Activated CD4-positive, alpha-beta memory T cell treated with anti-CD3 and anti-CD28 coated beads, Interleukin-2, amount 10 ng/mL, durations not matched to agents 7 days and 5 days (primary cell): ENCODE measurements around the gene PNMA8B. TPM values are rescaled to one million over a fixed set of nuclear protein-coding genes. Genes with fewer than 3 reads are reported as not detected.

Experiments used
- CTCF ChIA-PET: fragments of 350-600 bp; sonication (Branson Sonifier 250); formaldehyde crosslinking; loops from one replicate; lab custom pipeline; 2021; ENCODE audit warnings: antibody characterized with exemption, inconsistent platforms; lab: Charles Lee
- POLR2A ChIA-PET: fragments of 350-600 bp; sonication (Branson Sonifier 250); formaldehyde crosslinking; loops from one replicate; lab custom pipeline; 2021; ENCODE audit warnings: antibody characterized with exemption; lab: Charles Lee
- DNase-seq: peaks from one replicate; pipeline ENCODE4 v3.0.0-alpha.2; 2020
- H3K27ac Mint-ChIP-seq: one replicate; pipeline ENCODE4 v1.8.0; 2021; ENCODE audit warnings: mild to moderate bottlenecking, mixed read lengths
- H3K27me3 Mint-ChIP-seq: one replicate; pipeline ENCODE4 v1.8.0; 2021; ENCODE audit warnings: mixed read lengths
- H3K36me3 Mint-ChIP-seq: one replicate; pipeline ENCODE4 v1.8.0; 2021; ENCODE audit warnings: low read depth, mixed read lengths
- H3K4me1 Mint-ChIP-seq: one replicate; pipeline ENCODE4 v1.8.0; 2021; ENCODE audit warnings: mixed read lengths
- H3K4me3 Mint-ChIP-seq: one replicate; pipeline ENCODE4 v1.8.0; 2021; ENCODE audit warnings: mild to moderate bottlenecking, mixed read lengths
- H3K9me3 Mint-ChIP-seq: one replicate; pipeline ENCODE4 v1.8.0; 2021; ENCODE audit warnings: mixed read lengths
- total RNA-seq, 2 experiments: library from RNA; stranded (reverse); gene quantifications; one replicate each; pipeline ENCODE4 v1.2.3, GENCODE V29; 2021

Gene PNMA8B
- total RNA-seq, 2 experiments from 2014 or later, result 0.05 TPM

DNA sequence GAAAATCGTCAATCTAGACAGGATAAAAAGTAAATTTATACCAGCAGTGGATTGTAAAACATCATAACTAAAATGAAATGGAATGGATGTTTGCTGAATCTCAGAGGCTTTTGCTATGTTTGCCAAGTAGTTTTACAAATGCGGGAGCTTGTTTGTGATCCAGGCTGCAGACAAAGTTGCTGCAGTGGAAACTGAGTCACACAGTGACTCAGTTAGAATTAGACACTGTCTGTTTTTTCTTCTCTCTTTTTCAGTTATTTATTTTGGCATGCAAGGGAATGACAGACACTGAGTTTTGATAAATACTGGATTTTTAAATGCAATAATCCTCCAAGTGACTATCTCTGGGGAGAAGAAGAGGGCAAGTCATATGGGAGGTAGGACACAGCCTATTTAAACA, 19.7 kb downstream of the PNMA8B start:
- H3K4me1 Mint-ChIP-seq, result peaks cover 1% of the 10 kb centered on the region
- ChIA-PET CTCF (no interaction called here), POLR2A (no interaction called here)
- H3K4me3 Mint-ChIP-seq, result no peak overlapping the region
- H3K9me3 Mint-ChIP-seq, result no peaks in the 10 kb centered on the region
- H3K27me3 Mint-ChIP-seq, result peaks cover 41% of the 10 kb centered on the region
- DNase-seq, result no peak
- H3K27ac Mint-ChIP-seq, result no peak overlapping the region
- H3K36me3 Mint-ChIP-seq, result no peaks in the 10 kb centered on the region

DNA sequence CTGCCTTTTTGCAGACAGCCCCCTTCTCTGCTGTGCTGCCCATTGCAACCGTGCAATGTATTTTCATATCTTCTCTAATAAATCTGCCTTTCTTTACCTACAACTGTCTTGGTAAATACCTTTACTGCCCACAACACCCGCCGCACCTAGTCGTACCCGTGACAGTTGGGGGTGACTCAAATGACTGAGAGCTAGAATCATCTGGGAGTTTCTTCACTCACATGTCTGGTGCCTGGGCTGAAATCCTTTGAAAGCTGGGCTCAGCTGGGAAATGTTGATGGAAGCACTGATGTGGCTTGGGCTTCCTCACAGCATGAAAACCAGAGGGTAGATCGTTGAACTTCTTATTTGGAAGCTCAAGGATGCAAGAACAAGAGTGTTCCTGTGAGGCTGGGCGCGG, 21.5 kb downstream of the PNMA8B start:
- no peaks in the 10 kb centered on the region for H3K9me3 Mint-ChIP-seq
- peaks cover 1% of the 10 kb centered on the region for H3K4me1 Mint-ChIP-seq
- DNase-seq, result no peak
- no peak overlapping the region for H3K27ac Mint-ChIP-seq
- POLR2A ChIA-PET, result no interaction called here
- H3K4me3 Mint-ChIP-seq, result no peak overlapping the region
- H3K27me3 Mint-ChIP-seq, result peaks cover 52% of the 10 kb centered on the region
- CTCF ChIA-PET, result no interaction called here
- no peaks in the 10 kb centered on the region for H3K36me3 Mint-ChIP-seq

DNA sequence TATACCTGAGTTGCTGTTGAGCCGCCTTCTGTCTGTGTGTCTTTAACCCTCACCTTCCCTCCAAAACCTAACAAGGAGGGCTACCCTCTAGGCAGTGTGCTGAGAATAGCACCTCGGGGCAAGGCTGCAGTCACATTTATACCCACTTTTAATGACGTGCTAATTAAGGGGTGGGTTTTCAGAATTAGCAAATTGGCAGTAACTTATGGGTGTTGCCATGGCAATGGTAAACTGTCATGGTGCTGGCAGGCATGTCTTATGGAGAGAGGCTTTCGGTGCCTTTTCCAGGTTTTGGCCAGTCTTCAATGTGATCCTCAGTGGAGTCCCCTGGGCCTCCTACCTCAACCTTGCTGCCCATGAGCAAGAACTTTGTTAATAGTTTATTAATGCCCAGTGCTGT, 23.1 kb downstream of the PNMA8B start:
- peaks cover 53% of the 10 kb centered on the region for H3K27me3 Mint-ChIP-seq

DNA sequence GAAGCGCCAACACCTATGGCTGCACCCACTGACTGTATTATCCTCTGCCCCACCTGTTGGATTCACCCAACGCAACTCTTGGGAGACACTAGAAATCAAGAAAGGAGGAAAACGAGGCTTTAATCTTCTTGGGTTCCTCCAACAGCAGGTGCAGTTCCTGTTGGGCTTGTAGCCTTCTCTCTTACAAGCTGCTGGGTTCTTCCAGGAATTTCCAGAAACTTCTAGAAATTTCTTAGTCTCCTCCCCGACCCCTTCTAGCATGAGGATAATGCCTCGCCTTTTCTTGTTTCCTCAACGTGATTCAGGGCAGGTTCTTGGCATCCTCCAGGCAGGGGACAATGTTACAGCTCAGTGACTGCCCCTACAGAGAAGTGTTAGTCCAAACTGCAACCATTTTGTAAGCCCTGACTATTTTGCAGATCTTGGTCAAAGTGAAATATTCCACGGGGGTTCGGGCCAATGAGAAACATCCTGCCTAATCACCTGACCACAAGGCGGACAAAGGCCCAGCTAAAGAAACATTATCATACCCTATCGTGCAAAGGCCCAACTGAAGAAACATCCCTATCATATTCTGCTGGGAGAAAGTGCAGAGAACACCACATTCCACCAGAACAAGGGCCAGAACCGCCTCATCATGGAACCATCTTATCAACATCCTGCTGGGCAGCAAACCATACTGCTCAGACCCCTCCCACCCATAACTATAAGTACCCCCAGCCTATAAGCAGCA, 23.7 kb downstream of the PNMA8B start:
- peaks cover 3% of the 10 kb centered on the region for H3K4me1 Mint-ChIP-seq
- POLR2A ChIA-PET, result no interaction called here
- DNase-seq, result no peak
- H3K4me3 Mint-ChIP-seq, result no peak overlapping the region
- no peak overlapping the region for H3K27ac Mint-ChIP-seq
- H3K36me3 Mint-ChIP-seq, result no peaks in the 10 kb centered on the region
- peaks cover 57% of the 10 kb centered on the region for H3K27me3 Mint-ChIP-seq
- no peaks in the 10 kb centered on the region for H3K9me3 Mint-ChIP-seq
- CTCF ChIA-PET, result no interaction called here

More for the DNA sequence above, 23.1 kb downstream of the PNMA8B start:
- H3K4me1 Mint-ChIP-seq, result no peaks in the 10 kb centered on the region
- H3K27ac Mint-ChIP-seq, result no peak overlapping the region
- CTCF ChIA-PET, result no interaction called here
- no peaks in the 10 kb centered on the region for H3K36me3 Mint-ChIP-seq
- no peaks in the 10 kb centered on the region for H3K9me3 Mint-ChIP-seq
- DNase-seq, result no peak
- POLR2A ChIA-PET, result no interaction called here
- no peak overlapping the region for H3K4me3 Mint-ChIP-seq

DNA sequence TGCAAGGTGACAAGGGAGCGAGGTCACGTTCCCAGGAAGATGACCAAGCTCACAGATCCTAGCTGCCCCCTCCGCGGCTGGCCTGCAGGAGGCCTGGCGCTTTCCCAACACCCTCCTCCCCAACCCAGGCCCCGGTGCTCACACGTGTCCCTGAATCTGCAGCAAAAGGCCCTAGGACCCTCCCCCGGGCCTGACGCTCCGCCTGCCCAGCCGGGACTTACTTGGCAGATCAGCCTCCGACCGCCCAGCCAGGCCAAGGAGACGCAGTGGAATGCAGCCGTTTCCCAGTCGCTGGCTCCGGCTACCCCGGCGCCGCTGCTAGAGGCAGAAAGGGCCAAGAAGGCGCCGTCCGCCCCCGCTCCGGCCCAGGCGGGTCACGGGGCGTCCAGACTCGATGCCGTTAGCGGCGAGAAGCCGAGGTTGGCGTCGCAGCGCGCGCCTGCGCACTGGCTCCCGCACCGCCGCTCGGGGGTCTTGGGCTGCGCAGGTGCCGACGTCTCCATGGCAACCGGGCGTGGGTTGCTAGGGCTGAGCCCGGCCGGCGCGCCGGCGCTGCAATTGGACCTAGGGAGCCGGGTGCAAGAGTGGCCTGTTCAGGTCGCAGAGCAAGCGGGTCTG, 24.4 kb downstream of the PNMA8B start, which contains the start of gene PNMA8A:
TSS of gene PNMA8A (minus strand) at position 448 of the 618 bp plus-strand sequence. CDS start 528 bp downstream, outside the sequence.
- H3K4me3 Mint-ChIP-seq, result no peak within 1 kb of the TSS
- POLR2A ChIA-PET, result no interaction called here
- CTCF ChIA-PET, result no interaction called here
- H3K27ac Mint-ChIP-seq, result no peak within 1 kb of the TSS
- no peak for DNase-seq
- no peaks in the 10 kb centered on the region for H3K36me3 Mint-ChIP-seq
- H3K27me3 Mint-ChIP-seq, result peaks cover 64% of the 10 kb centered on the region
- peaks cover 10% of the 10 kb centered on the region for H3K4me1 Mint-ChIP-seq
- H3K9me3 Mint-ChIP-seq, result no peaks in the 10 kb centered on the region

DNA sequence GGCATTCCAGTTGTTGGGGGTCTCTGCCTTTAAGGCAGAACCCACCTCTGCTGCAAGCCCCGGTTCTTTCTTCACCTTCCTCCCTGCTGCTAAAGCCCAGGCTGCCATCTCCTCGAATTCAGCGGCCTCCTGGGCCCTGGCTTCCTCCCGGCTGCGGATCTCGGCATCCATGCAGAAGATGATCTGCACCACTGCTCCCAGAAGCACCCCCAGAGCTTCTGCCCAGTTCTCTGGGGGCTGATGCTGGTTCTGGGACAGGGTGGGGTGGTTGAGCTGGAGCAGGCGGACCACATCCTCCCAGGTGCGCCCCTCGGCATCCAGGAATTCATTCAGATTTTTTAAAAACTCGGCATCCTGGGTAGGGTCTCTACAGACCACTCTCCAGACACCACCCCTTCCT, 25.3 kb downstream of the PNMA8B start:
- no peak for DNase-seq
- peaks cover 65% of the 10 kb centered on the region for H3K27me3 Mint-ChIP-seq
- H3K27ac Mint-ChIP-seq, result no peak overlapping the region
- no peaks in the 10 kb centered on the region for H3K9me3 Mint-ChIP-seq
- no peak overlapping the region for H3K4me3 Mint-ChIP-seq
- CTCF ChIA-PET, result no interaction called here
- POLR2A ChIA-PET, result no interaction called here
- H3K36me3 Mint-ChIP-seq, result no peaks in the 10 kb centered on the region
- peaks cover 11% of the 10 kb centered on the region for H3K4me1 Mint-ChIP-seq

DNA sequence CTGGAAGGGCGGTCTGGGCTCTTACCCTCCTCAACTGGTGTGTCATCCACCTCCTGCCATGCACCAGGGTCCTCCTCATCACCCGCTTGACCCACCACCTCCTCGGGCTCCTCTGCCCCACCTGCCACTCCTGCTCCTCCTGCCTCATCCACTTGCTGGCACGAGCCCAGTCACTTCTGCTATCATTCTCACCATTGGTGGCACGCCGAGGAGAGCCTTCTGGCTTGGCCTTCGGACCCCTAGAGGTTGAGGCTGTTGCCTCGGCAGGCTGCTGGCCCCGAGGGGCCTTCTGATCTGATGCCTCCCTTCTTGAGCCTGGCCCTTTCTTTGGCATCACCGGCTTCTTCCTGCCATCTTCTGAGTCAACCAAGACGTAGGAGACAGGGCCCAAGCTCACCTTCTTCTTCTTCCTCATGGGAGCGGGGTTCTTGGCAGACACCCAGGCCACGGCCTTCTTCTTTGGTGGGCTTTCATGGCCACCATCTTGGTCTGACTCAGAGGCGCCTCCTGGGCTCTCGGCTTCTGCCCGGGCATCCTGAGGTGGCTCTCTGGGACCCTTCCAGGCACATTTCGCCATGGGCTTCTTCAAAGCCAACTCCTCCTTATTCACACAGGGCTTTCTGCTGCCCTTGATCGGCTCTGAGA, 26.0 kb downstream of the PNMA8B start:
- peaks cover 72% of the 10 kb centered on the region for H3K27me3 Mint-ChIP-seq
- no peaks in the 10 kb centered on the region for H3K9me3 Mint-ChIP-seq
- H3K27ac Mint-ChIP-seq, result no peak overlapping the region
- no peak overlapping the region for H3K4me3 Mint-ChIP-seq
- no peak for DNase-seq
- H3K36me3 Mint-ChIP-seq, result no peaks in the 10 kb centered on the region
- CTCF ChIA-PET, result no interaction called here
- peaks cover 11% of the 10 kb centered on the region for H3K4me1 Mint-ChIP-seq
- POLR2A ChIA-PET, result no interaction called here

DNA sequence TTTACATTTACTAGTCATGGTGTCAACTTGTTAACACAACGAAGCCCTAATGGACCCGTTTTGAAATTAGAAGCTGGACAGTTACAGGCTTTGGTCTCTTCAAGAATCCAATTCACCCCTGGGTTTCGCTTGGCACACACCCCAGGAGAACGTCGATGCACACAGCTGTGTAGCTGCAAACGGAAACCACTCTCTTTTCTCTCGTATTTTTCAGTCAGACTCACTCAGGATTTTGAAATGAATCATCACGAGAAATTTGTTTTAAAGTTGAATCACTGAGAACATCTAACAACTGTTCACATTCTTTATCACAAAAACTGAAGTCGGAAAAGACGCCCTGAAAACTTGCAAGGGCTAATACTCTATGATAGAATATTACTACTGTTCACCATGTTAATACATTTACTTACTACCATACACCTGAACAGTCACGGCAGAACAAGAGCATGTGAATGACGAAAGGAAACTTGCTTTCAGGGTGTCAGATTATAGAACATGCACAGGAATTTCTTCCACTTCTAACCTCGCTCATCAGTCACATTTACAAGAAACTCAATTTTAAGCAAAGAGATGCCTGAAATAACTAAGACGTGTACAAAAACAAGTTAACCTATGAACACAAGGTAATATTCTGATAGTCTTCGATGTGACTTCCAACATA, 29.0 kb downstream of the PNMA8B start:
- Mint-ChIP-seq H3K9me3 (no peaks in the 10 kb centered on the region), H3K27ac (no peak overlapping the region), H3K36me3 (no peaks in the 10 kb centered on the region), H3K27me3 (peaks cover 51% of the 10 kb centered on the region), H3K4me1 (peaks cover 11% of the 10 kb centered on the region), H3K4me3 (no peak overlapping the region)
- no peak for DNase-seq
- ChIA-PET CTCF (interaction anchor here (0.6 kb wide), 2 partner anchors 61 to 414 kb away, joined by 3 read pairs; no protein-coding TSS in a partner anchor), POLR2A (no interaction called here)

DNA sequence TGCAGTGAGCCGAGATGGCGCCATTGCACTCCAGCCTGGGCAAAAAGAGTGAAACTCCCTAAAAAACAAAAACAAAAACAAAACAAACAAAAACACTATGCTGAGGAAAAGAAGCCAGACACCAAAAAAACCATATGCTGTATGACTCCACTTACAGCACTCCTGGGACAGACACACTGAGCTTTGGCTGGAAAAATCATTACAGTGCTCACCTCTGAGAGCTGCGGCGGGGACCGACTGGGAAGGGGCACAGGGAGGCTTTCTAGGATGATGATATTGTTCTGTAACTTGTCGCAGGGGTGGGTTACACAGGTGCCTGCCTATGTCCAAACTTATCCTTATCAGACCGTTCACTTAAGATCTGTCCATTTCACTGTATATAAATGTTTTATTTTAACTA, 32.2 kb downstream of the PNMA8B start:
- CTCF ChIA-PET, result interaction anchor here (0.6 kb wide), 1 partner anchor 63 kb away, joined by 3 read pairs; no protein-coding TSS in a partner anchor
- Mint-ChIP-seq H3K4me3 (no peak overlapping the region), H3K9me3 (no peaks in the 10 kb centered on the region), H3K27me3 (peaks cover 32% of the 10 kb centered on the region), H3K36me3 (no peaks in the 10 kb centered on the region), H3K27ac (no peak overlapping the region), H3K4me1 (peaks cover 11% of the 10 kb centered on the region)
- POLR2A ChIA-PET, result no interaction called here
- DNase-seq, result no peak

DNA sequence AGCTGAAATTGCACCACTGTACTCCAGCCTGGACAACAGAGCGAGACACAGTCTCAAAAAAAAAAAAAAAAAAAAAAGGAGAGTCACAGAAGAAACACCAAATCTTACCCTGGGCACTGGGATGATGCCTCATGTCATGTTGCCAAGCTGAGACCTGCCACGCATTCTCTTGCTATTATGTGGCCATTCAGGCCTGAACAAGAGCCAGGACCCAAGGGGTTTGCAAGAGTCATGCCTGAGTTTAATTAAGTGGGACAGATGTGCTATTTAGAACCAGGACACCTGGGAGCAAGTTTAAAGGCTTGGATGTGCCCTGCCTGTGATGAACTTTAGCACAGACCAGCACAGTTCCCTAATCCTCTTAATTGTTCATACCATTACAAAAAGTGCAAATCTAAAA, 34.1 kb downstream of the PNMA8B start:
- peaks cover 4% of the 10 kb centered on the region for H3K4me1 Mint-ChIP-seq
- H3K27ac Mint-ChIP-seq, result no peak overlapping the region
- H3K27me3 Mint-ChIP-seq, result peaks cover 21% of the 10 kb centered on the region
- no peak overlapping the region for H3K4me3 Mint-ChIP-seq
- no peaks in the 10 kb centered on the region for H3K9me3 Mint-ChIP-seq
- DNase-seq, result no peak
- POLR2A ChIA-PET, result no interaction called here
- H3K36me3 Mint-ChIP-seq, result no peaks in the 10 kb centered on the region
- CTCF ChIA-PET, result no interaction called here

DNA sequence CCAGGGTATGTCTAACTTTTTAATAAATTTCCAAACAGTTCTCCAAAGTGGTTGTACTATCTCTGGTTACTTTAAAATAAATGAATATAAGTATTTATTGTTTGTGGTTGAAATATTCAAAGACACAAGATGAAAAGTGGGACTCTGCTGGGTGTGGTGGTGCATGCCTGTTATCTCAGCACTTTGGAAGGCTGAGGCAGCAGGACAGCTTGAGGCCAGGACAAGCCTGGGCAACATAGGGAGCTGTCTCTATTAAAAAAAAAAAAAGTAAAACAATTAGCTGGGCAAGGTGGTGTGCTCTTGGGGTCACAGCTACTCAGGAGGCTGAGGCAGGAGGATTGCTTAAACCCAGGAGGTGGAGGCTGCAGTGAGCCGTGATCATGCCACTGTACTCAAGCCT, 34.7 kb downstream of the PNMA8B start:
- Mint-ChIP-seq H3K36me3 (no peaks in the 10 kb centered on the region), H3K4me3 (no peak overlapping the region), H3K27me3 (peaks cover 20% of the 10 kb centered on the region), H3K9me3 (no peaks in the 10 kb centered on the region), H3K27ac (no peak overlapping the region), H3K4me1 (no peaks in the 10 kb centered on the region)
- CTCF ChIA-PET, result no interaction called here
- no peak for DNase-seq
- POLR2A ChIA-PET, result no interaction called here

DNA sequence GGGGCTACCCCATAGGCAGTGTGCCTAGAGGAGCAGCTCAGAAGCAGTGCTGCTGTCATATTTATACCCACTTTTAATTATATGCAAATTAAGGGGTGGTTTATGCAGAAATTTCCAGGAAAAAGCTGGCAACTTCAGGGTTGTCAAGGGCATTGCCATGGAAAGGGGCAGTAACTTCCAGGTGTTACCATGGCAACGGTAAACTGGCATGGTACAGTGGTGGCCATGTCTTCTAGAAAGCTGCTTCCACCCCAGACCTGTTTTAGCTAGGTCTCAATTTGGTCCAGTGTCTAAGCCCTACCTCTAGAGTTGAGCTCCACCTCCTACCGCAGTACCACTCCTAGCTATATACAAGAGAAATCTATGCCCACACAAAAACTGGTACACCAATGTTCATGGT, 35.6 kb downstream of the PNMA8B start:
- Mint-ChIP-seq H3K27me3 (peaks cover 16% of the 10 kb centered on the region), H3K9me3 (no peaks in the 10 kb centered on the region), H3K27ac (no peak overlapping the region), H3K4me3 (no peak overlapping the region), H3K36me3 (no peaks in the 10 kb centered on the region), H3K4me1 (no peaks in the 10 kb centered on the region)
- ChIA-PET CTCF (no interaction called here), POLR2A (no interaction called here)
- no peak for DNase-seq

DNA sequence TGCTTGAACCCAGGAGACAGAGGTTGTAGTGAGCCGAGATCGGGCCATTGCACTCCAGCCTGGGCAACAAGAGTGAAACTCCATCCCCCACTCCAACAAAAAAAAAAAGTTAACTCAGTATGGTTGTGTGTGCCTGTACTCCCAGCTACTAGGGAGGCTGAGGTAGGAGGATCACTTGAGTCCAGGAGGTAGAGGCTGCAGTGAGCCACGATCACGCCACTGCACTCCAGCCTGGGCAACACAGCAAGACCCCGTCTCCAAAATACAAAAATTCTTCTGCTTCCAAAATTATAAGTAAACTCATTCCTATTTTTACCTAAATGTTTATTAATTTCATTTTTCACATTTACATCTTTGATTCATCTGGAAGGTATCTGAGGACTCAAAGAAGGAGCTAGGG, 38.7 kb downstream of the PNMA8B start:
- CTCF ChIA-PET, result no interaction called here
- DNase-seq, result no peak
- Mint-ChIP-seq H3K36me3 (no peaks in the 10 kb centered on the region), H3K9me3 (no peaks in the 10 kb centered on the region), H3K27ac (no peak overlapping the region), H3K27me3 (peaks cover 17% of the 10 kb centered on the region), H3K4me3 (no peak overlapping the region), H3K4me1 (no peaks in the 10 kb centered on the region)
- POLR2A ChIA-PET, result no interaction called here
